GM12878 (cell line): ENCODE results near the gene PHLDB1. TPM values are rescaled to one million over a fixed set of nuclear protein-coding genes. Genes with fewer than 3 reads are reported as not detected.
A peak's percentile ranks its signal among the peaks of the same experiment; 100 is the strongest.

Source experiments
- ATAC-seq: fragments of 200-7000 bp; cut with Tn5 transposase; 3 replicates; pipeline ENCODE4 v1.9.1; 2020; ENCODE audit warnings: mild to moderate bottlenecking, moderate library complexity
- BruUV-seq: library from RNA; stranded (reverse); fragments of 400-500 nt; replicated peaks from 2 replicates; lab custom pipeline; 2021; lab: Mats Ljungman, UMichigan
- CTCF ChIA-PET: fragments of 300-600 bp; sonication (Branson Sonifier 250); formaldehyde crosslinking; extraction: SDS; loops from one replicate; lab custom pipeline; 2021; ENCODE audit warnings: inconsistent platforms; lab: Yijun Ruan, JAX
- POLR2A ChIA-PET: fragments of 350-600 bp; formaldehyde crosslinking; extraction: SDS; loops from one replicate; lab custom pipeline; 2021; ENCODE audit warnings: inconsistent platforms; lab: Charles Lee
- RAD21 ChIA-PET: fragments of 300-600 bp; sonication (Branson Sonifier 250); formaldehyde crosslinking; loops from one replicate; lab custom pipeline; 2023; ENCODE audit warnings: antibody characterized with exemption; ENCODE audit not compliant: unreplicated experiment; lab: Charles Lee
- SMC1A ChIA-PET: fragments of 300-600 bp; sonication (Branson Sonifier 250); formaldehyde crosslinking; loops from one replicate; lab custom pipeline; 2023; ENCODE audit not compliant: unreplicated experiment, uncharacterized antibody; lab: Charles Lee
- DNase-seq: peaks from one replicate; pipeline ENCODE4 v3.0.0-alpha.2; 2011; ENCODE audit warnings: low read depth, low spot score
- FAIRE-seq: peaks from 3 replicates; lab custom pipeline; 2011; peaks lifted over from hg19 to GRCh38; lab: Jason Lieb, UNC
- H2AFZ ChIP-seq: 2 replicates; pipeline ENCODE4 v1.6.0; 2011; ENCODE audit warnings: low read depth, low read length, control low read depth; ENCODE audit not compliant: control insufficient read depth
- H3K27ac ChIP-seq: 2 replicates; pipeline ENCODE4 v1.5.1; 2011; ENCODE audit warnings: control low read depth; ENCODE audit not compliant: control insufficient read depth, insufficient read depth
- H3K27me3 ChIP-seq, 2 experiments: replicated peaks in 1 of 2; 2 replicates each; pipeline versions ENCODE4 v1.6.0 to v1.6.1; 2011; ENCODE audit warnings: low read length in 1 of 2; ENCODE audit not compliant: control insufficient read depth in 2 of 2, insufficient read depth in 2 of 2
- H3K36me3 ChIP-seq, 2 experiments: 2 replicates each; pipeline ENCODE4 v1.5.1; 2011; ENCODE audit warnings: low read length in 1 of 2; ENCODE audit not compliant: control insufficient read depth in 2 of 2, insufficient read depth in 2 of 2
- H3K4me1 ChIP-seq: 2 replicates; pipeline ENCODE4 v1.6.1; 2011; ENCODE audit warnings: mild to moderate bottlenecking, low read length, moderate library complexity, mixed read lengths; ENCODE audit not compliant: control insufficient read depth, insufficient read depth
- H3K4me2 ChIP-seq: 2 replicates; pipeline ENCODE4 v1.6.0; 2011; ENCODE audit warnings: control low read depth; ENCODE audit not compliant: control insufficient read depth, insufficient read depth
- H3K4me3 ChIP-seq: fragments of 200-600 bp; sonication (generic); 2 replicates; pipeline ENCODE4 v1.5.1; 2016
- H3K79me2 ChIP-seq: 2 replicates; pipeline ENCODE4 v1.6.0; 2011; ENCODE audit warnings: low read length; ENCODE audit not compliant: control insufficient read depth, insufficient read depth
- H3K9ac ChIP-seq: 2 replicates; pipeline ENCODE4 v1.8.0; 2011; ENCODE audit warnings: low read length, control low read depth, mixed read lengths; ENCODE audit not compliant: control insufficient read depth, insufficient read depth
- H3K9me3 ChIP-seq: replicated peaks from 3 replicates; pipeline ENCODE4 v1.5.1; 2011; ENCODE audit warnings: mild to moderate bottlenecking, low read length; ENCODE audit not compliant: control insufficient read depth, insufficient read depth
- H4K20me1 ChIP-seq: 2 replicates; pipeline ENCODE4 v1.6.0; 2011; ENCODE audit not compliant: control insufficient read depth, insufficient read depth
- CREB1 ChIP-seq: IDR thresholded peaks from 2 replicates; pipeline ENCODE4 v1.6.1; 2012; ENCODE audit warnings: low read depth, mild to moderate bottlenecking, inconsistent platforms
- CREM ChIP-seq: IDR thresholded peaks from 2 replicates; pipeline ENCODE4 v1.6.1; 2014; ENCODE audit warnings: antibody characterized with exemption, low read depth
- JUNB ChIP-seq: IDR thresholded peaks from 2 replicates; pipeline ENCODE4 v1.6.1; 2016; ENCODE audit warnings: antibody characterized with exemption, mild to moderate bottlenecking
- MXI1 ChIP-seq: fragments of 150-350 bp; IDR thresholded peaks from 2 replicates; pipeline ENCODE4 v1.6.1; 2011; ENCODE audit warnings: low read depth, mild to moderate bottlenecking, inconsistent platforms, low read length, improper control_type of control experiment
- POLR2A ChIP-seq: IDR thresholded peaks from 2 replicates; pipeline ENCODE4 v1.6.1; 2011; ENCODE audit warnings: low read depth, mild to moderate bottlenecking, low read length
- POLR2AphosphoS5 ChIP-seq: IDR thresholded peaks from 2 replicates; pipeline ENCODE4 v1.6.1; 2011; ENCODE audit warnings: mild to moderate bottlenecking, low read length, inconsistent platforms
- RFX5 ChIP-seq: IDR thresholded peaks from 2 replicates; pipeline ENCODE4 v1.6.1; 2011; ENCODE audit warnings: low read depth, low read length, improper control_type of control experiment
- RUNX3 ChIP-seq: IDR thresholded peaks from 2 replicates; pipeline ENCODE4 v1.6.1; 2012; ENCODE audit warnings: low read length, inconsistent platforms
- STAT3 ChIP-seq: IDR thresholded peaks from 2 replicates; pipeline ENCODE4 v1.6.1; 2011; ENCODE audit warnings: low read depth, low read length, improper control_type of control experiment
- TAF1 ChIP-seq: IDR thresholded peaks from 2 replicates; pipeline ENCODE4 v1.6.1; 2011; ENCODE audit warnings: mild to moderate bottlenecking, low read depth, low read length, borderline replicate concordance
- YY1 ChIP-seq: IDR thresholded peaks from 2 replicates; pipeline ENCODE4 v1.6.1; 2011; ENCODE audit warnings: low read depth, mild to moderate bottlenecking, low read length
- ZBED1 ChIP-seq: IDR thresholded peaks from 2 replicates; pipeline ENCODE4 v1.6.1; 2016; ENCODE audit warnings: borderline replicate concordance
- ZNF622 ChIP-seq: fragments of 450-650 bp; IDR thresholded peaks from 2 replicates; pipeline ENCODE4 v1.6.1; 2017; ENCODE audit warnings: mild to moderate bottlenecking, inconsistent platforms
- WGBS: methylation state at CpG from one replicate; pipeline ENCODE4 v1.1.6; 2016; ENCODE audit warnings: low lambda C conversion rate; ENCODE audit not compliant: insufficient replicate concordance, insufficient coverage; ENCODE audit errors: missing lambda C conversion rate; 5-methylcytosine and 5-hydroxymethylcytosine counted together
- in situ Hi-C: fragments of 300-500 bp; cut with MboI; formaldehyde crosslinking; loops from 9 replicates; pipeline ENCODE4 v1.14.3; 2018; ENCODE audit warnings: mixed read lengths
- intact Hi-C: fragments of 100-400 bp; cut with micrococcal nuclease; formaldehyde crosslinking; loops from one replicate; pipeline ENCODE4 v1.14.2; 2022; ENCODE audit not compliant: unreplicated experiment
- polyA plus RNA-seq, 11 experiments: library from polyadenylated mRNA; depleted of rRNA in 4 of 11; unstranded in 6 of 11; stranded (reverse) in 5 of 11; fragments of >200 nt; fragmentation: Nextera tagmentation in 4 of 11; fragmentation: Illumina TruSeq in 1 of 11; extraction: Ambion mirVana in 4 of 11; extraction: Trizol in 1 of 11; gene quantifications; 1 replicate in 1 of 11; 2 replicates in 10 of 11; pipeline versions ENCODE4 v1.2.1 to v1.2.3, GENCODE V29; 2011 to 2016; ENCODE audit warnings: inconsistent platforms in 2 of 11, missing spikeins in 2 of 11, low read depth in 1 of 11
- total RNA-seq, 4 experiments: library from RNA; depleted of rRNA in 3 of 4; stranded (reverse); fragments of >200 nt in 3 of 4; fragmentation: Illumina TruSeq in 1 of 4; extraction: Trizol in 1 of 4; gene quantifications; 2 replicates each; pipeline versions ENCODE4 v1.2.1 to v1.2.3, GENCODE V29; 2013 to 2021
- TF ChIP-seq, protein P1 (sequence below): fragments of 450-650 bp; IDR thresholded peaks from 2 replicates; pipeline ENCODE4 v1.6.1; 2017; ENCODE audit warnings: low read depth, mild to moderate bottlenecking, moderate library complexity
- TF ChIP-seq, protein P2 (sequence below): fragments of 450-650 bp; IDR thresholded peaks from 2 replicates; pipeline ENCODE4 v1.6.1; 2017; ENCODE audit warnings: mild to moderate bottlenecking, moderate library complexity
- TF ChIP-seq, protein P3 (sequence below): fragments of 150-350 bp; IDR thresholded peaks from 2 replicates; pipeline ENCODE4 v1.6.1; 2014; ENCODE audit warnings: mild to moderate bottlenecking, low read depth, low read length

The PHLDB1 gene
- total and polyA plus RNA-seq, 10 of the 15 experiments (the other 5 are each of a cell fraction or from before 2014, with no cell fraction given) = 0.03 to 0.26 (median 0.18) TPM; not detected in 4

- in situ Hi-C loops = no loop called here
- FAIRE-seq (peak; percentile 13), ATAC-seq (peak; percentile 18), DNase-seq (no peak)
- peak overlapping the region; percentile 82 for H3K27ac ChIP-seq
- intact Hi-C loops = loop anchor here (5.0 kb wide), 2 partner anchors 36 to 91 kb away; no protein-coding TSS in a partner anchor
- H3K36me3 ChIP-seq = no peaks in the 10 kb centered on the region
- H3K9ac ChIP-seq = peak overlapping the region; percentile 61
- ChIA-PET CTCF (interaction anchor here (0.6 to 1.8 kb wide), 8 partner anchors 19 to 265 kb away, joined by 3 to 8 read pairs (median 4); no protein-coding TSS in a partner anchor), POLR2A (interaction anchor here (0.6 to 1.4 kb wide), 6 partner anchors 91 to 345 kb away, joined by 3 to 7 read pairs (median 4); partner anchors contain the start of genes CXCR5 and DDX6), RAD21 (interaction anchor here (0.8 to 4.2 kb wide), 8 partner anchors 11 to 199 kb away, joined by 3 to 26 read pairs (median 4); partner anchors contain the start of genes CXCR5 and DDX6), SMC1A (interaction anchor here (0.8 to 1.6 kb wide), 6 partner anchors 19 to 233 kb away, joined by 3 to 5 read pairs (median 4); partner anchors contain the start of gene CXCR5)
- peak; percentile 68 for TF ChIP-seq CREM
- peak; percentile 62 for TF ChIP-seq POLR2A
- TF ChIP-seq MXI1 = no peak
- TF ChIP-seq, protein P1, sequence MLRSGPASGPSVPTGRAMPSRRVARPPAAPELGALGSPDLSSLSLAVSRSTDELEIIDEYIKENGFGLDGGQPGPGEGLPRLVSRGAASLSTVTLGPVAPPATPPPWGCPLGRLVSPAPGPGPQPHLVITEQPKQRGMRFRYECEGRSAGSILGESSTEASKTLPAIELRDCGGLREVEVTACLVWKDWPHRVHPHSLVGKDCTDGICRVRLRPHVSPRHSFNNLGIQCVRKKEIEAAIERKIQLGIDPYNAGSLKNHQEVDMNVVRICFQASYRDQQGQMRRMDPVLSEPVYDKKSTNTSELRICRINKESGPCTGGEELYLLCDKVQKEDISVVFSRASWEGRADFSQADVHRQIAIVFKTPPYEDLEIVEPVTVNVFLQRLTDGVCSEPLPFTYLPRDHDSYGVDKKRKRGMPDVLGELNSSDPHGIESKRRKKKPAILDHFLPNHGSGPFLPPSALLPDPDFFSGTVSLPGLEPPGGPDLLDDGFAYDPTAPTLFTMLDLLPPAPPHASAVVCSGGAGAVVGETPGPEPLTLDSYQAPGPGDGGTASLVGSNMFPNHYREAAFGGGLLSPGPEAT = no peak
- peak; percentile 27; the same call in 1 of the 2 replicates for TF ChIP-seq TAF1
- TF ChIP-seq, protein P2, sequence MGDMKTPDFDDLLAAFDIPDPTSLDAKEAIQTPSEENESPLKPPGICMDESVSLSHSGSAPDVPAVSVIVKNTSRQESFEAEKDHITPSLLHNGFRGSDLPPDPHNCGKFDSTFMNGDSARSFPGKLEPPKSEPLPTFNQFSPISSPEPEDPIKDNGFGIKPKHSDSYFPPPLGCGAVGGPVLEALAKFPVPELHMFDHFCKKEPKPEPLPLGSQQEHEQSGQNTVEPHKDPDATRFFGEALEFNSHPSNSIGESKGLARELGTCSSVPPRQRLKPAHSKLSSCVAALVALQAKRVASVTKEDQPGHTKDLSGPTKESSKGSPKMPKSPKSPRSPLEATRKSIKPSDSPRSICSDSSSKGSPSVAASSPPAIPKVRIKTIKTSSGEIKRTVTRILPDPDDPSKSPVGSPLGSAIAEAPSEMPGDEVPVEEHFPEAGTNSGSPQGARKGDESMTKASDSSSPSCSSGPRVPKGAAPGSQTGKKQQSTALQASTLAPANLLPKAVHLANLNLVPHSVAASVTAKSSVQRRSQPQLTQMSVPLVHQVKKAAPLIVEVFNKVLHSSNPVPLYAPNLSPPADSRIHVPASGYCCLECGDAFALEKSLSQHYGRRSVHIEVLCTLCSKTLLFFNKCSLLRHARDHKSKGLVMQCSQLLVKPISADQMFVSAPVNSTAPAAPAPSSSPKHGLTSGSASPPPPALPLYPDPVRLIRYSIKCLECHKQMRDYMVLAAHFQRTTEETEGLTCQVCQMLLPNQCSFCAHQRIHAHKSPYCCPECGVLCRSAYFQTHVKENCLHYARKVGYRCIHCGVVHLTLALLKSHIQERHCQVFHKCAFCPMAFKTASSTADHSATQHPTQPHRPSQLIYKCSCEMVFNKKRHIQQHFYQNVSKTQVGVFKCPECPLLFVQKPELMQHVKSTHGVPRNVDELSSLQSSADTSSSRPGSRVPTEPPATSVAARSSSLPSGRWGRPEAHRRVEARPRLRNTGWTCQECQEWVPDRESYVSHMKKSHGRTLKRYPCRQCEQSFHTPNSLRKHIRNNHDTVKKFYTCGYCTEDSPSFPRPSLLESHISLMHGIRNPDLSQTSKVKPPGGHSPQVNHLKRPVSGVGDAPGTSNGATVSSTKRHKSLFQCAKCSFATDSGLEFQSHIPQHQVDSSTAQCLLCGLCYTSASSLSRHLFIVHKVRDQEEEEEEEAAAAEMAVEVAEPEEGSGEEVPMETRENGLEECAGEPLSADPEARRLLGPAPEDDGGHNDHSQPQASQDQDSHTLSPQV = no peak
- peak; percentile 13; the same call in 1 of the 2 replicates for TF ChIP-seq JUNB
- TF ChIP-seq, protein P3, sequence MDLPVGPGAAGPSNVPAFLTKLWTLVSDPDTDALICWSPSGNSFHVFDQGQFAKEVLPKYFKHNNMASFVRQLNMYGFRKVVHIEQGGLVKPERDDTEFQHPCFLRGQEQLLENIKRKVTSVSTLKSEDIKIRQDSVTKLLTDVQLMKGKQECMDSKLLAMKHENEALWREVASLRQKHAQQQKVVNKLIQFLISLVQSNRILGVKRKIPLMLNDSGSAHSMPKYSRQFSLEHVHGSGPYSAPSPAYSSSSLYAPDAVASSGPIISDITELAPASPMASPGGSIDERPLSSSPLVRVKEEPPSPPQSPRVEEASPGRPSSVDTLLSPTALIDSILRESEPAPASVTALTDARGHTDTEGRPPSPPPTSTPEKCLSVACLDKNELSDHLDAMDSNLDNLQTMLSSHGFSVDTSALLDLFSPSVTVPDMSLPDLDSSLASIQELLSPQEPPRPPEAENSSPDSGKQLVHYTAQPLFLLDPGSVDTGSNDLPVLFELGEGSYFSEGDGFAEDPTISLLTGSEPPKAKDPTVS = no peak
- TF ChIP-seq POLR2AphosphoS5 = no peak
- TF ChIP-seq YY1 = 0 out of 2 replicates have a peak, but pooled peaks have one; percentile 35
- peak; percentile 19 for TF ChIP-seq RUNX3
- peak; percentile 21; the same call in 1 of the 2 replicates for TF ChIP-seq ZBED1
- no peak for TF ChIP-seq ZNF622
- no peak for TF ChIP-seq STAT3
- TF ChIP-seq CREB1 = peak; percentile 85
- no peak for TF ChIP-seq RFX5
- no peaks in the 10 kb centered on the region for H3K79me2 ChIP-seq
- peaks cover 45% of the 10 kb centered on the region for H3K4me1 ChIP-seq
- 19% methylated on average over 7 of the region's 7 CpGs for WGBS
- no peaks in the 10 kb centered on the region for H4K20me1 ChIP-seq
- no TSS peak for BruUV-seq
- H3K4me3 ChIP-seq = peak overlapping the region; percentile 32; the same call in 1 of the 2 replicates
- H3K4me2 ChIP-seq = peak overlapping the region; percentile 81
- no peaks in the 10 kb centered on the region for H3K27me3 ChIP-seq
- peaks cover 13% of the 10 kb centered on the region; the same call in 2 of the 3 replicates for H3K9me3 ChIP-seq
- H2AFZ ChIP-seq = peak overlapping the region; percentile 69
Measured at GRCh38 chr11:118696673-118697226, 89.3 kb downstream of the PHLDB1 start.
